Measurements from ENCODE around the gene TBX15.

Gene TBX15

GRCh38 chr1:119003413-119004128, 15.4 kb upstream of the TBX15 start:
- H3K4me3 ChIP-seq (ENCODE audit: low read depth, low read length), result no peak overlapping the region
- no peak for TF ChIP-seq CTCF (IDR thresholded peaks at IDR 0.05; ENCODE audit: low read depth, low read length, missing control alignments)
- in situ Hi-C loops (cut with HindIII; ENCODE audit: low sequenced_read_pairs), result no loop called here

GRCh38 chr1:119002028-119002686, 14.0 kb upstream of the TBX15 start:
- in situ Hi-C loops (cut with HindIII; ENCODE audit: low sequenced_read_pairs), result no loop called here
- H3K4me3 ChIP-seq (ENCODE audit: low read depth, low read length), result no peak overlapping the region
- peak; percentile 19 for DNase-seq (ENCODE audit: low read depth)
- TF ChIP-seq CTCF (IDR thresholded peaks at IDR 0.05; ENCODE audit: low read depth, low read length, missing control alignments), result no peak

More at GRCh38 chr1:119003413-119004128, 15.4 kb upstream of the TBX15 start:
- DNase-seq (ENCODE audit: low read depth), result no peak

GRCh38 chr1:119001181-119002027, 13.3 kb upstream of the TBX15 start:
- H3K4me3 ChIP-seq (ENCODE audit: low read depth, low read length), result no peak overlapping the region
- TF ChIP-seq CTCF (IDR thresholded peaks at IDR 0.05; ENCODE audit: low read depth, low read length, missing control alignments), result no peak
- in situ Hi-C loops (cut with HindIII; ENCODE audit: low sequenced_read_pairs), result no loop called here
- DNase-seq (ENCODE audit: low read depth), result no peak

- in situ Hi-C loops (cut with HindIII; ENCODE audit: low sequenced_read_pairs), result no loop called here
- DNase-seq (ENCODE audit: low read depth), result no peak
- no peak overlapping the region for H3K4me3 ChIP-seq (ENCODE audit: low read depth, low read length)
- TF ChIP-seq CTCF (IDR thresholded peaks at IDR 0.05; ENCODE audit: low read depth, low read length, missing control alignments), result no peak
Observed at GRCh38 chr1:119000371-119001180, 12.4 kb upstream of the TBX15 start.

GRCh38 chr1:118999348-119000071, 11.4 kb upstream of the TBX15 start:
- DNase-seq (ENCODE audit: low read depth), result no peak
- no peak for TF ChIP-seq CTCF (IDR thresholded peaks at IDR 0.05; ENCODE audit: low read depth, low read length, missing control alignments)
- in situ Hi-C loops (cut with HindIII; ENCODE audit: low sequenced_read_pairs), result no loop called here
- H3K4me3 ChIP-seq (ENCODE audit: low read depth, low read length), result no peak overlapping the region

All from astrocyte of the cerebellum (primary cell).